Naive B cell (primary cell): ENCODE measurements around the gene OR14I1. TPM values are rescaled to one million over a fixed set of nuclear protein-coding genes. Genes with fewer than 3 reads are reported as not detected.
A peak's percentile ranks its signal among the peaks of the same experiment; 100 is the strongest.

ENCODE experiments used
- ATAC-seq, 2 donors: fragments of 150-1000 bp; cut with Tn5 transposase; 2 replicates each; pipeline ENCODE4 v1.10.0; 2021; ENCODE audit warnings: low read depth in 2 of 2, mild to moderate bottlenecking in 2 of 2, moderate library complexity in 2 of 2
- DNase-seq: peaks from one replicate; pipeline ENCODE4 v3.0.0; 2022
- H3K27ac Mint-ChIP-seq, 6 donors: one replicate each; pipeline ENCODE4 v1.8.0; 2020 to 2022; ENCODE audit warnings: mild to moderate bottlenecking in 6 of 6, mixed read lengths in 6 of 6, moderate library complexity in 5 of 6, inconsistent platforms in 2 of 6
- H3K27me3 Mint-ChIP-seq, 3 donors: one replicate each; pipeline ENCODE4 v1.8.0; 2021 to 2022; ENCODE audit warnings: mixed read lengths in 3 of 3, mild to moderate bottlenecking in 1 of 3
- H3K36me3 Mint-ChIP-seq, 2 donors: one replicate each; pipeline ENCODE4 v1.8.0; 2020 to 2022; ENCODE audit warnings: mixed read lengths in 2 of 2, inconsistent platforms in 1 of 2, mild to moderate bottlenecking in 1 of 2
- H3K4me1 Mint-ChIP-seq, 3 donors: one replicate each; pipeline ENCODE4 v1.8.0; 2020 to 2022; ENCODE audit warnings: mixed read lengths in 3 of 3, inconsistent platforms in 1 of 3, mild to moderate bottlenecking in 1 of 3, moderate library complexity in 1 of 3
- H3K4me3 Mint-ChIP-seq, 8 donors: one replicate each; pipeline ENCODE4 v1.8.0; 2020 to 2022; ENCODE audit warnings: mild to moderate bottlenecking in 8 of 8, mixed read lengths in 8 of 8, moderate library complexity in 8 of 8, inconsistent platforms in 2 of 8
- H3K9me3 Mint-ChIP-seq, 7 donors: one replicate each; pipeline ENCODE4 v1.8.0; 2020 to 2022; ENCODE audit warnings: mixed read lengths in 7 of 7, mild to moderate bottlenecking in 5 of 7, inconsistent platforms in 2 of 7, moderate library complexity in 1 of 7
- polyA plus RNA-seq, 6 donors: library from polyadenylated mRNA; unstranded; fragments of 300-500 nt; fragmentation: Illumina TruSeq; gene quantifications; one replicate each; pipeline ENCODE4 v1.2.3, GENCODE V29; 2021; ENCODE audit warnings: low read depth in 6 of 6

The OR14I1 gene
- not detected for polyA plus RNA-seq

DNA sequence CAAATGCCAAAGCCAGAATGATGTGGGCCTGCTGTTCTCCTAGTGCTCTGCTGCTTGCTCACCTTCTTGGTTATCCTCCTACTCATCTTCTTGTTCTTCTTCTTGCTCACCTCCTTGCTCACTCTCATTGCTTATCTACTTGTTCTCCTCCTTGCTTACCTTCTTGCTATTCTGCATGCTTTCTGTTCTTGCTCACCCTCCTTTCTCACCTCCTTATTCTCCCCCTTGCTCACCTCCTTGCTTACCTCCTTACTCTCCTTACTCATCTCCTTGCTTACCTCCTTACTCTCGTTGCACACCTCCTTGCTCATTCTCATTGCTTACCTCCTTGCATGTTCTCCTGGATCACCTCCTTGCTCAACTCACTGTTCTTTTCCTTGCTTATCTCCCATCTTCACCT is at the start of gene OR14I1:
OR14I1 (minus strand) TSS at position 53 of the 400 bp plus-strand sequence.
- H3K9me3 Mint-ChIP-seq, result no peaks in the 10 kb centered on the region
- H3K27me3 Mint-ChIP-seq, result peaks cover 0 to 7% (median 0%) of the 10 kb centered on the region in 3 donors
- H3K4me3 Mint-ChIP-seq, result no peak within 1 kb of the TSS
- ATAC-seq (no peak), DNase-seq (no peak)
- H3K36me3 Mint-ChIP-seq, result no peaks in the 10 kb centered on the region
- no peak within 1 kb of the TSS for H3K27ac Mint-ChIP-seq
- H3K4me1 Mint-ChIP-seq, result peaks cover 0 to 6% (median 0%) of the 10 kb centered on the region in 3 donors

DNA sequence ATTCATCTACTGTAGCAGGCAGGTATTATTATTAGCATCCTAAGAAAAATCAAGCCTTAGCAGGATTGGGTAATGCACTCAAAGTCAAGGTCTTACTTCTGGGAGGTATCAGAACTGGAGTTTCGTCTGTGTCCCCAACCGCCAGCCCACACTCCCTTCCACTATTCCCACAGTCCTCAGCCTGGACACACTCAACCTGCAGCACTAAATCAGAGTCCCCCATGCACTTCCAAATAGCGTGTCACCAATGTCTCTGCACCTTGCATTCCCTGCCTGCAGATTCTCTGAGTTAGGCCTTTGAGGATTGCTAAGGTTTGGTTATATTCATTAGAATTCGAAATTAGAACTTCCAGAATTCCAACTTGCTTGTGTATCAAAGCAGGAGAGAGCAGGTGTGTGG is 49.1 kb upstream of the OR14I1 start:
- H3K27ac Mint-ChIP-seq, result peak overlapping the region in 2 of 6 donors; percentile 73 to 92
- ATAC-seq, result no peak
- H3K4me1 Mint-ChIP-seq, result peaks cover 6 to 22% (median 11%) of the 10 kb centered on the region in 3 donors
- no peaks in the 10 kb centered on the region for H3K27me3 Mint-ChIP-seq
- no peak for DNase-seq
- H3K36me3 Mint-ChIP-seq, result no peaks in the 10 kb centered on the region
- peaks cover 0 to 3% (median 0%) of the 10 kb centered on the region in 7 donors for H3K9me3 Mint-ChIP-seq
- H3K4me3 Mint-ChIP-seq, result peak overlapping the region in 3 of 8 donors; percentile 32 to 81 (median 53)

DNA sequence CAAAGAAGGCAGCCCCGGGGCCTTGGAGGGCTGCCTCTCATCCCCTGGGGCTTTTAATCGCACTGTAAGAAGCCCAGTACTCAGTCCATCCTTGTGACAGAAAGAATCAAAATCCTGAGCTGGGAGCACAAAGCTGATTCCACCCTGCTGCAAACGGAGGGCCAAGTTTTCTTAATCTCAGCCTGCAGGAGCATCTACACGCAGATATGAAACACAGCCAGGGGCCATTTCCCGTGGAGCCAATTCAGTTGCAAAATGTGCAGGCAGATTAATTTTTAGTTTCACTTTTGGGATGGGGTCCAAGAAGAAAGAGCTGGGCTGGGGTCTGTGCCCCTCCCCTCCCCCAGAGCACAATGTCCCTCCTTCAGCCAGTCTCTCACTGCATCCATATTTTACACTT is 48.6 kb upstream of the OR14I1 start:
- no peak for ATAC-seq
- H3K4me1 Mint-ChIP-seq, result peaks cover 6 to 22% (median 13%) of the 10 kb centered on the region in 3 donors
- no peak for DNase-seq
- no peaks in the 10 kb centered on the region for H3K27me3 Mint-ChIP-seq
- peaks cover 0 to 2% (median 0%) of the 10 kb centered on the region in 7 donors for H3K9me3 Mint-ChIP-seq
- H3K4me3 Mint-ChIP-seq, result peak overlapping the region in 4 of 8 donors; percentile 32 to 81 (median 62)
- no peaks in the 10 kb centered on the region for H3K36me3 Mint-ChIP-seq
- peak overlapping the region in 5 of 6 donors; percentile 7 to 92 (median 41) for H3K27ac Mint-ChIP-seq

DNA sequence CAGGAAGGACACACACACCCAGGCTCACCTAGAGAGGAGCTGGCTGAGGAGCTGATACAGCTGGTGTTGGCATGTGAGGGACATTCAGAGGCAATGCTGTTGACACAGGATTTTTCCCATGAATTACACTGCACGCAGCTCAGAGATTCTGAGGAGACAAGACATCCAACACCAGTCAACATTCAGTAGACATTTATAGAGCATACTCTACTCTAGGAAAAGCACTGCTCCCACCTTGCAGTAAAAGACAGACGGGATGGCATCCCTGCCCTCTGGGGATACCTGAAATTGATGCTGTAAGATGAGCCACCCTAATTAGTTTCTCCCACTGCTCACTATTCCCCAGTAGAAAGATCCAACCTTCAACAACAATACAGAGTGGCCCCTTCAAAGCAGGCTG is 47.9 kb upstream of the OR14I1 start:
- no peak for ATAC-seq
- H3K27ac Mint-ChIP-seq, result peak overlapping the region in 4 of 6 donors; percentile 2 to 90 (median 61)

DNA sequence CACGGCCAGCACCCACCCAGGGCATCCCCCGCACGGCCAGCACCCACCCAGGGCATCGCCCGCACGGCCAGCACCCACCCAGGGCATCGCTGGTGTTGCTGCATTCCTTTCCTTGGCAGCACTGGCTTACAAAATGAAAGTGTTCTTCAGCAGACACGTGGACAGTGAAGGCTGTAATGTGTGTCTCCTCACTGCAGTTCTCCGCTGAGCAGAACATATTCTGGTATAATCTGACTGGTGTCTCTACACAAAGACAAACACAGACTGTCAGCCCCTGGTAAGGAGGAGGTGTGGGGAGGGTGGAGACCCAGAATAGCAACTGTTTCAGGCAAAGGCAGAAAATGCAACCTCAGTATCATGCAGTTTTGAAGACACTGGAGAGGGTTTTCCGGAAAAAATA is 45.6 kb upstream of the OR14I1 start:
- Mint-ChIP-seq H3K27me3 (no peaks in the 10 kb centered on the region), H3K27ac (no peak overlapping the region), H3K4me3 (no peak overlapping the region), H3K4me1 (peaks cover 6 to 22% (median 17%) of the 10 kb centered on the region in 3 donors), H3K9me3 (peaks cover 0 to 2% (median 0%) of the 10 kb centered on the region in 7 donors), H3K36me3 (no peaks in the 10 kb centered on the region)
- DNase-seq, result no peak
- ATAC-seq, result no peak

More for the DNA sequence above, 47.9 kb upstream of the OR14I1 start:
- no peak for DNase-seq
- Mint-ChIP-seq H3K4me1 (peaks cover 6 to 22% (median 14%) of the 10 kb centered on the region in 3 donors), H3K36me3 (no peaks in the 10 kb centered on the region), H3K9me3 (peaks cover 0 to 2% (median 0%) of the 10 kb centered on the region in 7 donors), H3K4me3 (peak overlapping the region in 2 of 8 donors; percentile 10 to 81), H3K27me3 (no peaks in the 10 kb centered on the region)

DNA sequence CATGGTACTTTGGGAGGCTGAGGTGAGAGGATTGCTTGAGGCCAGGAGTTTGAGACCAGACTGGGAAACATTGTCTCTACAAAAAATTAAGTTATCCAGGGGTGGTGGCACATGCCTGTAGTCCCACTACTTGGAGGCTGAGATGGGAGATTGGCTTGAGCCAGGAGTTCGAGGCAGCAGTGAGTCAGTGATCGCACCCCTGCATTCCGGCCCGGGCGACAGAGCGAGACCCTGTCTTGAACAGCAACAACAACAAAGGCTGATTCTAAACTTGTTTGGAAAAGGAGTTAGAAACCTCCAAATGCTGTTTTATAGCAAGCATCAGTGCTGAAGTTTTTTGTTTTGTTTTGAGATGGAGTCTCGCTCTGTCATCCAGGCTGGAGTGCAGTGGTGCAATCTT is 38.3 kb upstream of the OR14I1 start:
- peaks cover 0 to 7% (median 0%) of the 10 kb centered on the region in 3 donors for H3K27me3 Mint-ChIP-seq
- peaks cover 5 to 9% of the 10 kb centered on the region in 2 donors for H3K36me3 Mint-ChIP-seq
- peaks cover 0 to 7% (median 0%) of the 10 kb centered on the region in 7 donors for H3K9me3 Mint-ChIP-seq
- H3K4me3 Mint-ChIP-seq, result peak overlapping the region in 1 of 8 donors; percentile 15
- no peak for ATAC-seq
- peaks cover 0 to 13% (median 6%) of the 10 kb centered on the region in 3 donors for H3K4me1 Mint-ChIP-seq
- DNase-seq, result no peak
- peak overlapping the region in 1 of 6 donors; percentile 10 for H3K27ac Mint-ChIP-seq

DNA sequence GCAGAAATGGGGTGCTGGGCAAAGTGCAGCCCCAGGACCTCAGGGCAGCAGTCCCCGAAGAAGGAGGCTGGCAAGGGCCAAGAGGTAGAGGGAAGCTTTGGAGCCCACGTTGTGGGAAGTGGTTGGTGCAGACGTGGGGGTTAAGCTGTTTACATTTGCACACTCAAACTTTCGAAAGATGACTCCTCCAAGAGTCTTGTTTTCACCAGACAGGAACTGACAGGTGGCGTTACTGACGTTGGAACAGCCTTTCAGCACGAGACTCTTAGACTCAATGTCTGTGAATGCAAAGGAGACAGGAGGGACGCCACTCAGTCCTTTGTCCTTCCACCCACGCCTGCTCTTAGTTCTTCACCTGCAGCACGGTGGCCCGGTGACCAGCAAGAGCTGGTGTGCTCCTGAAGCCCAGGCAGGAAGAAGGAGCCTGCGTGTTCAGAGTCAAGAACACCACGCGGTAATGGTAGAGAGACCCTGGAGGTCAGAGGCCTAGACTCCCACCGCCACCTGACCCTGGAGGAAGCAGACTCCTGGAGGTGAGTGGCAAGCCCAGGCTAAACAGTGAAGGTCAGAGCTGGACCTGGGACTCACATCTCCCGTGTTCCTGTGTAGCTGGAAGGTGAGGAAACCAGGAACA is 37.1 kb upstream of the OR14I1 start:
- no peak for DNase-seq
- Mint-ChIP-seq H3K36me3 (peaks cover 9 to 12% of the 10 kb centered on the region in 2 donors), H3K27ac (peak overlapping the region; percentile 9 to 88 (median 44)), H3K27me3 (peaks cover 0 to 7% (median 0%) of the 10 kb centered on the region in 3 donors), H3K4me3 (no peak overlapping the region), H3K4me1 (peaks cover 0 to 13% (median 6%) of the 10 kb centered on the region in 3 donors), H3K9me3 (peaks cover 0 to 11% (median 6%) of the 10 kb centered on the region in 7 donors)
- no peak for ATAC-seq

DNA sequence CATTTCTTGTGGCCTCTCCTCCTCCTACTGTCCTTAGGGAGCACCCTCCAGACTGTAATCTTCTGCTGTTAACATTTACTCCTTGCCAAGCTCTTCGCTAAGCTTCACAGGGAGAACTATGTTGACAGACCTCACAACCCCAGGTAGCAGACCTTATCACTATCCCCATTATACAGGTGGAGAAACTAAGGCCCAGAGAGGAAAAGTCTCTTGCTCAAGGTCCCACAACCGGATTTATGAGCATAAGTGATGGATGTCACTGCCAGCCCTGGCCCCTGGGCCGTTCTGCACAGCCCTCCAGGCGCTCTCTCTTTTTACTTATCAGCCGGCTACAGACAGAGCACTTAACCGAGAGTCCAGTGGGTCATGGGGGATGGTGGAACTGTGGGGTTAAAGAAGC is 34.9 kb upstream of the OR14I1 start:
- no peak for ATAC-seq
- H3K27me3 Mint-ChIP-seq, result peaks cover 0 to 7% (median 0%) of the 10 kb centered on the region in 3 donors
- peaks cover 0 to 11% (median 8%) of the 10 kb centered on the region in 7 donors for H3K9me3 Mint-ChIP-seq
- no peak overlapping the region for H3K4me3 Mint-ChIP-seq
- no peak for DNase-seq
- peaks cover 0 to 9% (median 6%) of the 10 kb centered on the region in 3 donors for H3K4me1 Mint-ChIP-seq
- peaks cover 9 to 12% of the 10 kb centered on the region in 2 donors for H3K36me3 Mint-ChIP-seq
- H3K27ac Mint-ChIP-seq, result peak overlapping the region in 3 of 6 donors; percentile 27 to 47 (median 45)

DNA sequence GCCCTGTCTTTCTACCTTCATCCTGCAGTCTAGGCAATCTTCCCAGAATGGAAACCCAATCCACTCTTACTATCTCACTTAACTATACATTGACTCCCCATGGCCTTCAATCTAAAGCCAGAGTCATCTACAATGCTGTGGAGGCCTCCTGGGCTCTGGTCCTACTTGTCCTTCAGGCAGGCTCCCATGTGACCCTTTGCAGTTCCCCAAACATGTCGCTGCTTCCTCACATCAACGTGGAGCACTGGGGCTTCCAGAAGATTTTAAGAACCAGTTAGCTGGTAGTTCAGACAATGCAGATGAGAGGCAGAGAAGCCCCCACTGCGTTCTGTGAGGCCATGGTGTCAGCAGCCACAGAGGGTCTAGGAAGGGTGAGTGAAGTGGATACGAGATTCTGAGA is 34.4 kb upstream of the OR14I1 start:
- Mint-ChIP-seq H3K9me3 (peaks cover 0 to 10% (median 8%) of the 10 kb centered on the region in 7 donors), H3K27me3 (peaks cover 0 to 7% (median 0%) of the 10 kb centered on the region in 3 donors), H3K4me3 (peak overlapping the region in 2 of 8 donors; percentile 2 to 32), H3K36me3 (peaks cover 9 to 11% of the 10 kb centered on the region in 2 donors), H3K27ac (no peak overlapping the region), H3K4me1 (peaks cover 0 to 8% (median 5%) of the 10 kb centered on the region in 3 donors)
- ATAC-seq (no peak), DNase-seq (no peak)

DNA sequence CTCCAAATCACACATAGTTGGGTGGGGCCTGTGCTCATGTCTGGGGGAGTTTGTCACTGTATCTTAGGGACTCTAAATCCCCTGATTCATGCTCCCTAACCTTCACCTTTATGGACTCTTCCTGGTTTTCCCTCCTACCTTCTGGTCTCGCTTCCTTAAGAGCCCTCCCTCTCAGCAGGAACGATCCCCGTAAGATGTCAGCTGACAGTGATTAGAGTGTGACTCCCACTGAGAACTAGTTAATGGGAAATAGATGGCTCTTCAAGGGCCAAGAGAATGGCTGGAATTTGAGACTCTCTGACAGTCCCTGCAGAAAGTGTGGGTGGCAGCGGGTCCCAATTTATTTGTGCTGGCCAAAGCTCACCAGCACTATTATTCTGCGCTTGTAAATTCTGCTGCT is 31.0 kb upstream of the OR14I1 start:
- peaks cover 0 to 10% (median 8%) of the 10 kb centered on the region in 7 donors for H3K9me3 Mint-ChIP-seq
- peaks cover 7 to 9% of the 10 kb centered on the region in 2 donors for H3K36me3 Mint-ChIP-seq
- DNase-seq (no peak), ATAC-seq (no peak)
- H3K4me1 Mint-ChIP-seq, result peaks cover 0 to 4% (median 0%) of the 10 kb centered on the region in 3 donors
- H3K27ac Mint-ChIP-seq, result peak overlapping the region in 1 of 6 donors; percentile 81
- H3K4me3 Mint-ChIP-seq, result no peak overlapping the region
- H3K27me3 Mint-ChIP-seq, result peaks cover 0 to 7% (median 0%) of the 10 kb centered on the region in 3 donors

DNA sequence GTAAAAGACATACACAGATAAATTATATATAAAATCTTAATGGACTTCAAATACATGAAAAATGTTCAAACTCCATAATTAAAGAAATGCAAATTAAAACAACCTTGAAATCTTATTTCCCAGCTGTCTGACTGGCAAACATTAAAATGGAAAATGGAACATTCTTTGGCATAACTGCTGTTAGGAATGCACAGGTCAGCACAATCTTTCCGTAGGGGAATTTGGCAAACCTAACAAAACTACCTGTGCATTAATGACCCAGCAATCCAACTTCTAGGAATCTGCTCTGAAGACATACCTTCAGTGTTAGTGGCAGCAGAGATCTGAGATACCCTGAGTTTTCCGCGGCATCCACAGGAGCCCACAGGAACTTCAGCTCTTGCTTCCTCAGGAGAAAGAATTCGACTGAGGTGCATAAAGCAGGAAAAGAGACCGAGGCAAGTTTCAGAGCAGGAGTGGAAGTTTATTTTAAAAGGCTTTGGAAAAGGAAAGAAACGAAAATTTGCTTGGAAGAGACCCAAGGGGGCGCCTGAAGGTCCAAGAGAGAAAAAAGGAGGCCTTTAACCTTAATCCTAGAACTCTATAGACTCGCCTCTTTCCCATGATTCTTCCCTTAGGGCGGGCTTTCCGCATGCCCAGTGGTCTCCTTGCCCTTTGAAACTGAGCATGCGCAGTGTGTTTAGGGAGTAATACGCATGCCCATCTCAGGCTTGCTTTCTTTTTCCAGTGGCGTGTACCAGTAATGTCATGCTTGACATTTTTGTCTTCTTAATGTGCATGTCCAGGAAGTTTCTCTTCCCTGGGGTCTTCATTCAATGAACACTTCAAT is 28.2 kb upstream of the OR14I1 start:
- H3K4me3 Mint-ChIP-seq, result no peak overlapping the region
- H3K4me1 Mint-ChIP-seq, result no peaks in the 10 kb centered on the region
- H3K9me3 Mint-ChIP-seq, result peaks cover 0 to 10% (median 7%) of the 10 kb centered on the region in 7 donors
- DNase-seq, result no peak
- no peaks in the 10 kb centered on the region for H3K27me3 Mint-ChIP-seq
- no peak overlapping the region for H3K27ac Mint-ChIP-seq
- H3K36me3 Mint-ChIP-seq, result peaks cover 0 to 7% of the 10 kb centered on the region in 2 donors
- ATAC-seq, result no peak

DNA sequence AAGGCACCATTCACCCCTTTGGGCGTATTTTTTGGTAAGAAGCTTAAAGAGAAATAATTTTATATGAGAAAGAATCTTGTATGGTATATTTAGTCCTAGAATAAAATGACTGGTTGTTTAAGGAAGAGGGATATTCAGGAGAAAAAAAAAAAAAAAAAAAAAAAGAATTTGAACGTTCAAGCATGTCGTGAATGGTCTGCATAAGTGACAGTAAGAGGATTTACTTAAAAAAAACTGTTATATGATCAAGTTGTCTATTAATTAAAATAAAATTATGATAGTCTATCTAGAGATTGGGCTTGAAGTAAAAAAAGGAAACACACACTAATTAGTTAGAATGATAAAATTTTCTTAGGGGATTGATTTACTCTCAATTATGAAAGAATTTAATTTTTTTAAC is 11.7 kb upstream of the OR14I1 start:
- H3K4me3 Mint-ChIP-seq, result no peak overlapping the region
- H3K27me3 Mint-ChIP-seq, result peaks cover 0 to 19% (median 17%) of the 10 kb centered on the region in 3 donors
- peaks cover 1 to 26% of the 10 kb centered on the region in 2 donors for H3K36me3 Mint-ChIP-seq
- no peak for DNase-seq
- no peak overlapping the region for H3K27ac Mint-ChIP-seq
- peaks cover 0 to 41% (median 29%) of the 10 kb centered on the region in 7 donors for H3K9me3 Mint-ChIP-seq
- H3K4me1 Mint-ChIP-seq, result peaks cover 0 to 8% (median 6%) of the 10 kb centered on the region in 3 donors
- ATAC-seq, result no peak

DNA sequence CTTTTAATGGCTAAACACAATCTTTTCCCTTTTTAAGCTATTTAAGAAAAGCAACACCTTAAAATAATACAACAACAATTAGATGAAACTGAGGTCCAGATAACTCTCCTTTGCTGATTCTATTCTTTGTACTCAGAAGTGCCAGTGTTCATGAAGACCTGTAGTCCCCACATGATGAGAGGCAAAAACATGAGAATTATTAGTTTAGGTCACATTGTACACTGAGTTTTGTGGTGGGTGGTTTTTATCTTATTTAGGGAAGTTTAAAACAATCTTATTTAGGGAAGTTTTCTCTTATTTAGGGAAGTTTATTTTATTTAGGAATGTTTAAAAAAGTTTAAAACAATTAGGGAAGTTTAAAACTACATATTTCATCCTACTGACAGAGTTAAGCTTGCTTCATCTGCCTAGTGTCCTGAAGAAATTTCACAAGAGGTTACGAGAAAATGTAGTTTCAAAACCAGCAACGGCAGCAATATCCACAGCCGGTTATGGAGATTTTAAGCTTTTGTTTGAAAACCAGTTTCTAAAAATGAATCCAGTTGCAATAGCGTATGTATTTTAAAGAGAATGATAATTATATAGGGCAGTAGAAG is 7.8 kb upstream of the OR14I1 start:
- Mint-ChIP-seq H3K9me3 (peaks cover 0 to 22% (median 17%) of the 10 kb centered on the region in 7 donors), H3K36me3 (peaks cover 0 to 14% of the 10 kb centered on the region in 2 donors), H3K4me1 (peaks cover 0 to 8% (median 5%) of the 10 kb centered on the region in 3 donors), H3K27ac (no peak overlapping the region), H3K27me3 (peaks cover 0 to 19% (median 17%) of the 10 kb centered on the region in 3 donors), H3K4me3 (no peak overlapping the region)
- ATAC-seq, result no peak
- DNase-seq, result no peak
